GM12878 (cell line): Measurements from ENCODE around the gene ARL15. TPM values are rescaled to one million over a fixed set of nuclear protein-coding genes. Genes with fewer than 3 reads are reported as not detected.
A peak's percentile ranks its signal among the peaks of the same experiment; 100 is the strongest.

ENCODE experiments used
- ATAC-seq: fragments of 200-7000 bp; cut with Tn5 transposase; 3 replicates; pipeline ENCODE4 v1.9.1; 2020; ENCODE audit warnings: mild to moderate bottlenecking, moderate library complexity
- BruUV-seq: library from RNA; stranded (reverse); fragments of 400-500 nt; replicated peaks from 2 replicates; lab custom pipeline; 2021; lab: Mats Ljungman, UMichigan
- CTCF ChIA-PET: fragments of 300-600 bp; sonication (Branson Sonifier 250); formaldehyde crosslinking; extraction: SDS; loops from one replicate; lab custom pipeline; 2021; ENCODE audit warnings: inconsistent platforms; lab: Yijun Ruan, JAX
- POLR2A ChIA-PET: fragments of 350-600 bp; formaldehyde crosslinking; extraction: SDS; loops from one replicate; lab custom pipeline; 2021; ENCODE audit warnings: inconsistent platforms; lab: Charles Lee
- RAD21 ChIA-PET: fragments of 300-600 bp; sonication (Branson Sonifier 250); formaldehyde crosslinking; loops from one replicate; lab custom pipeline; 2023; ENCODE audit warnings: antibody characterized with exemption; ENCODE audit not compliant: unreplicated experiment; lab: Charles Lee
- SMC1A ChIA-PET: fragments of 300-600 bp; sonication (Branson Sonifier 250); formaldehyde crosslinking; loops from one replicate; lab custom pipeline; 2023; ENCODE audit not compliant: unreplicated experiment, uncharacterized antibody; lab: Charles Lee
- DNase-seq: peaks from one replicate; pipeline ENCODE4 v3.0.0-alpha.2; 2011; ENCODE audit warnings: low read depth, low spot score
- FAIRE-seq: peaks from 3 replicates; lab custom pipeline; 2011; peaks lifted over from hg19 to GRCh38; lab: Jason Lieb, UNC
- H2AFZ ChIP-seq: 2 replicates; pipeline ENCODE4 v1.6.0; 2011; ENCODE audit warnings: low read depth, low read length, control low read depth; ENCODE audit not compliant: control insufficient read depth
- H3K27ac ChIP-seq: 2 replicates; pipeline ENCODE4 v1.5.1; 2011; ENCODE audit warnings: control low read depth; ENCODE audit not compliant: control insufficient read depth, insufficient read depth
- H3K27me3 ChIP-seq, 2 experiments: replicated peaks in 1 of 2; 2 replicates each; pipeline versions ENCODE4 v1.6.0 to v1.6.1; 2011; ENCODE audit warnings: low read length in 1 of 2; ENCODE audit not compliant: control insufficient read depth in 2 of 2, insufficient read depth in 2 of 2
- H3K36me3 ChIP-seq, 2 experiments: 2 replicates each; pipeline ENCODE4 v1.5.1; 2011; ENCODE audit warnings: low read length in 1 of 2; ENCODE audit not compliant: control insufficient read depth in 2 of 2, insufficient read depth in 2 of 2
- H3K4me1 ChIP-seq: 2 replicates; pipeline ENCODE4 v1.6.1; 2011; ENCODE audit warnings: mild to moderate bottlenecking, low read length, moderate library complexity, mixed read lengths; ENCODE audit not compliant: control insufficient read depth, insufficient read depth
- H3K4me2 ChIP-seq: 2 replicates; pipeline ENCODE4 v1.6.0; 2011; ENCODE audit warnings: control low read depth; ENCODE audit not compliant: control insufficient read depth, insufficient read depth
- H3K4me3 ChIP-seq: fragments of 200-600 bp; sonication (generic); 2 replicates; pipeline ENCODE4 v1.5.1; 2016
- H3K79me2 ChIP-seq: 2 replicates; pipeline ENCODE4 v1.6.0; 2011; ENCODE audit warnings: low read length; ENCODE audit not compliant: control insufficient read depth, insufficient read depth
- H3K9ac ChIP-seq: 2 replicates; pipeline ENCODE4 v1.8.0; 2011; ENCODE audit warnings: low read length, control low read depth, mixed read lengths; ENCODE audit not compliant: control insufficient read depth, insufficient read depth
- H3K9me3 ChIP-seq: replicated peaks from 3 replicates; pipeline ENCODE4 v1.5.1; 2011; ENCODE audit warnings: mild to moderate bottlenecking, low read length; ENCODE audit not compliant: control insufficient read depth, insufficient read depth
- H4K20me1 ChIP-seq: 2 replicates; pipeline ENCODE4 v1.6.0; 2011; ENCODE audit not compliant: control insufficient read depth, insufficient read depth
- ATF2 ChIP-seq: IDR thresholded peaks from 2 replicates; pipeline ENCODE4 v1.6.1; 2012; ENCODE audit warnings: low read length, inconsistent platforms
- ATF7 ChIP-seq: fragments of 450-650 bp; IDR thresholded peaks from 2 replicates; pipeline ENCODE4 v1.6.1; 2016; ENCODE audit warnings: low read depth, mild to moderate bottlenecking
- BHLHE40 ChIP-seq, 2 experiments: fragments of 450-650 bp in 1 of 2; IDR thresholded peaks; 2 replicates each; pipeline ENCODE4 v1.6.1; 2011 to 2017; ENCODE audit warnings: low read depth in 2 of 2, borderline replicate concordance in 1 of 2, improper control_type of control experiment in 1 of 2, low read length in 1 of 2, mild to moderate bottlenecking in 1 of 2
- BMI1 ChIP-seq: fragments of 450-650 bp; IDR thresholded peaks from 2 replicates; pipeline ENCODE4 v1.6.1; 2016; ENCODE audit warnings: mild to moderate bottlenecking, moderate library complexity, borderline replicate concordance
- CBX5 ChIP-seq: sonication (generic); IDR thresholded peaks from 2 replicates; pipeline ENCODE4 v1.6.1; 2016; ENCODE audit warnings: low read depth, moderate library complexity, mild to moderate bottlenecking, inconsistent platforms
- CREM ChIP-seq: IDR thresholded peaks from 2 replicates; pipeline ENCODE4 v1.6.1; 2014; ENCODE audit warnings: antibody characterized with exemption, low read depth
- DPF2 ChIP-seq: fragments of 450-650 bp; IDR thresholded peaks from 2 replicates; pipeline ENCODE4 v1.6.1; 2017; ENCODE audit warnings: mild to moderate bottlenecking
- GABPA ChIP-seq: IDR thresholded peaks from 2 replicates; pipeline ENCODE4 v1.6.1; 2014; ENCODE audit warnings: antibody characterized with exemption, low read depth, mild to moderate bottlenecking, inconsistent platforms
- IRF5 ChIP-seq: fragments of 450-650 bp; IDR thresholded peaks from 2 replicates; pipeline ENCODE4 v1.6.1; 2017; ENCODE audit warnings: borderline replicate concordance
- JUNB ChIP-seq: IDR thresholded peaks from 2 replicates; pipeline ENCODE4 v1.6.1; 2016; ENCODE audit warnings: antibody characterized with exemption, mild to moderate bottlenecking
- RELA ChIP-seq: fragments of 450-650 bp; IDR thresholded peaks from 2 replicates; pipeline ENCODE4 v1.8.0; 2014; ENCODE audit warnings: borderline replicate concordance; ENCODE audit not compliant: partially characterized antibody
- RUNX3 ChIP-seq: IDR thresholded peaks from 2 replicates; pipeline ENCODE4 v1.6.1; 2012; ENCODE audit warnings: low read length, inconsistent platforms
- TCF12 ChIP-seq: IDR thresholded peaks from 2 replicates; pipeline ENCODE4 v1.6.1; 2011; ENCODE audit warnings: low read depth, mild to moderate bottlenecking, low read length
- YBX1 ChIP-seq: fragments of 450-650 bp; IDR thresholded peaks from 2 replicates; pipeline ENCODE4 v1.6.1; 2016; ENCODE audit warnings: antibody characterized with exemption
- ZNF24 ChIP-seq: fragments of 450-650 bp; IDR thresholded peaks from 2 replicates; pipeline ENCODE4 v1.6.1; 2017; ENCODE audit warnings: antibody characterized with exemption, mild to moderate bottlenecking
- WGBS: methylation state at CpG from one replicate; pipeline ENCODE4 v1.1.6; 2016; ENCODE audit warnings: low lambda C conversion rate; ENCODE audit not compliant: insufficient replicate concordance, insufficient coverage; ENCODE audit errors: missing lambda C conversion rate; 5-methylcytosine and 5-hydroxymethylcytosine counted together
- in situ Hi-C: fragments of 300-500 bp; cut with MboI; formaldehyde crosslinking; loops from 9 replicates; pipeline ENCODE4 v1.14.3; 2018; ENCODE audit warnings: mixed read lengths
- intact Hi-C: fragments of 100-400 bp; cut with micrococcal nuclease; formaldehyde crosslinking; loops from one replicate; pipeline ENCODE4 v1.14.2; 2022; ENCODE audit not compliant: unreplicated experiment
- polyA plus RNA-seq, 11 experiments: library from polyadenylated mRNA; depleted of rRNA in 4 of 11; unstranded in 6 of 11; stranded (reverse) in 5 of 11; fragments of >200 nt; fragmentation: Nextera tagmentation in 4 of 11; fragmentation: Illumina TruSeq in 1 of 11; extraction: Ambion mirVana in 4 of 11; extraction: Trizol in 1 of 11; gene quantifications; 1 replicate in 1 of 11; 2 replicates in 10 of 11; pipeline versions ENCODE4 v1.2.1 to v1.2.3, GENCODE V29; 2011 to 2016; ENCODE audit warnings: inconsistent platforms in 2 of 11, missing spikeins in 2 of 11, low read depth in 1 of 11
- total RNA-seq, 4 experiments: library from RNA; depleted of rRNA in 3 of 4; stranded (reverse); fragments of >200 nt in 3 of 4; fragmentation: Illumina TruSeq in 1 of 4; extraction: Trizol in 1 of 4; gene quantifications; 2 replicates each; pipeline versions ENCODE4 v1.2.1 to v1.2.3, GENCODE V29; 2013 to 2021

Gene ARL15
- total and polyA plus RNA-seq, 10 of the 15 experiments (the other 5 are each of a cell fraction or from before 2014, with no cell fraction given), result 3.6 to 11.0 (median 7.7) TPM

- BruUV-seq, result no TSS peak
- Histone ChIP-seq H3K4me3 (no peak overlapping the region), H3K4me1 (no peaks in the 10 kb centered on the region), H4K20me1 (no peaks in the 10 kb centered on the region), H3K79me2 (no peaks in the 10 kb centered on the region), H3K9ac (no peak overlapping the region), H3K36me3 (no peaks in the 10 kb centered on the region), H2AFZ (no peak overlapping the region), H3K27ac (no peak overlapping the region), H3K4me2 (no peak overlapping the region), H3K27me3 (no peaks in the 10 kb centered on the region), H3K9me3 (no peaks in the 10 kb centered on the region)
- TF ChIP-seq ATF7, result peak; percentile 95
- peak in 1 of 2 experiments; percentile 27; a peak in 1 of 4 replicates for TF ChIP-seq BHLHE40 (IDR thresholded peaks at IDR 0.05; ENCODE audit: borderline replicate concordance in 1 of 2, low read depth in 2 of 2, low read length in 1 of 2)
- peak; percentile 83 for TF ChIP-seq ATF2
- no peak for TF ChIP-seq ZNF24
- TF ChIP-seq TCF12, result peak; percentile 76
- TF ChIP-seq CBX5, result peak; percentile 63; the same call in 1 of the 2 replicates
- no peak for TF ChIP-seq YBX1
- no peak for TF ChIP-seq DPF2
- TF ChIP-seq GABPA, result no peak
- TF ChIP-seq BMI1, result no peak
- TF ChIP-seq RELA, result no peak
- 0 out of 2 replicates have a peak, but pooled peaks have one; percentile 26 for TF ChIP-seq CREM
- no peak for TF ChIP-seq IRF5
- peak; percentile 64 for TF ChIP-seq JUNB
- TF ChIP-seq RUNX3, result peak; percentile 79
- in situ Hi-C loops, result no loop called here
- RAD21 ChIA-PET, result no interaction called here
- 72% methylated on average over 6 of the region's 6 CpGs for WGBS
- POLR2A ChIA-PET, result interaction anchor here (0.5 kb wide), 1 partner anchor 13 kb away, joined by 5 read pairs; no protein-coding TSS in a partner anchor
- FAIRE-seq (no peak), ATAC-seq (peak; percentile 83), DNase-seq (no peak)
- CTCF ChIA-PET, result no interaction called here
- intact Hi-C loops, result no loop called here
- SMC1A ChIA-PET, result interaction anchor here (0.7 kb wide), 1 partner anchor 30 kb away, joined by 3 read pairs; no protein-coding TSS in a partner anchor
These were observed 138.6 kb downstream of the ARL15 start for GRCh38 chr5:54171645-54172384.
